GM23338 (cell line): Measurements from ENCODE around the gene CRISPLD2.

Source experiments
- CTCF ChIP-seq, 2 experiments: fragments of 200-600 bp in 1 of 2; sonication (generic) in 1 of 2; conservative IDR thresholded peaks; 2 replicates each; pipeline versions ENCODE4 v1.5.1 to v1.6.1; 2016 to 2017; ENCODE audit warnings: antibody characterized with exemption in 2 of 2, low read depth in 2 of 2, mild to moderate bottlenecking in 2 of 2, moderate library complexity in 1 of 2
- EZH2 ChIP-seq: fragments of 200-600 bp; sonication (generic); IDR thresholded peaks from one replicate; pipeline ENCODE4 v1.8.0; 2017; ENCODE audit warnings: antibody characterized with exemption, mild to moderate bottlenecking, low read depth; ENCODE audit not compliant: unreplicated experiment
- JUNB ChIP-seq: IDR thresholded peaks from one replicate; pipeline ENCODE4 v1.6.1; 2016; ENCODE audit warnings: antibody characterized with exemption; ENCODE audit not compliant: unreplicated experiment

- no peak for TF ChIP-seq EZH2
- no peak for TF ChIP-seq CTCF (conservative IDR thresholded peaks at IDR 0.05; ENCODE audit: low read depth in 2 of 2)
- TF ChIP-seq JUNB = no peak
These were observed 12.9 kb upstream of the CRISPLD2 start for GRCh38 chr16:84806890-84807258.
